Fibroblast of skin of left quadriceps (primary cell): Measurements from ENCODE around the gene GDPD5.

ENCODE experiments used
- DNase-seq, 2 experiments: peaks; one replicate each; pipeline ENCODE4 v3.0.0-alpha.2; 2013; ENCODE audit warnings: low read depth in 2 of 2

The GDPD5 gene

DNA sequence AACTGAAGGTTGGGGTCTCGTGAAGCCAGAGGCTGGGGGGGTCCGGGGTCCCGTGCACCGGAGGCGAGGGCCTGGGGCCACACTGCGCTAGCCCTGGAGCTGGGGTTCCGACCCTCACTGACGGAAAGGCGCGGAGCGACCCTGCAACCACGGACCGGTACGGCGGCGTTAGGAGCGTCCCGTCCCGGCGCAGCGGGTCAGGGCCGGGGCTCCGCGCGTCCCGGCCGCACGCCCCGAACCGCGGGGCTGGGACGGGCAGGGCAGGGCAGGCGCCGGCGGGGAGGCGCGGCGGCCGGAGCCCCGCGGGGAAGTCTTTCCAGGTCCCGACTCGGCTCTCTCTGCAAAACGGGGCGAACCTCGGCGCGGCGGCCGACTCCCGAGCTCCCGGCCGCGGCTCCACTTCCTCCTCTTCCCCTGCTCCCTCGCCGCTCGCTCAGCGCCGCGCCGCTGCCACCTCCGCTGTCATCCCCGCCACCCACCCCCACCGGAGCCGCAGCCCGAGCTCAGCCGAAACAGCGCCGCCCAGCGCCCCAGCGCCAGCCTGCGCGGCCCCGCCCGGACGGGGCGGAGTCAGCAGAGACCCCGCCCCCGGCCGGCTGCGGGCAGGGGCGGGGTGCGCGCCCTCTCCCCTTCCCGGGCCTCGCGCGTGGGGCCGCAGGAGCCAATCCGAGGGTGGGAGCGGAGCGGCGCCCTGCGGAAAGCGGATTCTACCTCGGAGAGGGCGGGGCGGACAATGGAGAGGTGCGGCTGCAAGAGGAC lies at the start of gene GDPD5:
Gene GDPD5 (minus strand): TSS at position 509 of the 759 bp plus-strand sequence. CDS start 48,206 bp downstream, outside the sequence.
- peak; percentile 58 to 63 for DNase-seq

- DNase-seq, result no peak
Measured at GRCh38 chr11:75574698-75575602, 49.2 kb upstream of the GDPD5 start.

GRCh38 chr11:75572744-75573143 lies 47.0 kb upstream of the GDPD5 start:
- no peak for DNase-seq

DNA sequence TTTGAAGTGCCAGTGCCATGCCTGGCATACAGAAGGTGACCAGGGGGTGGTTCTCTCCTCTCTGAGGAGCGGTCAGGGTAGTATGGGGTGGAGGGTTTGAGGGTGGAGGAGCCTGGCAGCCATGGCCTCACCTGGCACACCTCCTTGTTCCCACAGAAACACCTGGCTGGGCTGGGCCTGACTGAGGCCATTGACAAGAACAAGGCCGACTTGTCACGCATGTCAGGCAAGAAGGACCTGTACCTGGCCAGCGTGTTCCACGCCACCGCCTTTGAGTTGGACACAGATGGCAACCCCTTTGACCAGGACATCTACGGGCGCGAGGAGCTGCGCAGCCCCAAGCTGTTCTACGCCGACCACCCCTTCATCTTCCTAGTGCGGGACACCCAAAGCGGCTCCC lies 45.9 kb upstream of the GDPD5 start:
- no peak for DNase-seq

GRCh38 chr11:75570559-75571139 lies 44.9 kb upstream of the GDPD5 start:
- DNase-seq, result no peak

GRCh38 chr11:75568616-75569219 lies 43.0 kb upstream of the GDPD5 start:
- no peak for DNase-seq

- DNase-seq, result no peak
Measured at GRCh38 chr11:75567971-75568370, 42.2 kb upstream of the GDPD5 start.

DNA sequence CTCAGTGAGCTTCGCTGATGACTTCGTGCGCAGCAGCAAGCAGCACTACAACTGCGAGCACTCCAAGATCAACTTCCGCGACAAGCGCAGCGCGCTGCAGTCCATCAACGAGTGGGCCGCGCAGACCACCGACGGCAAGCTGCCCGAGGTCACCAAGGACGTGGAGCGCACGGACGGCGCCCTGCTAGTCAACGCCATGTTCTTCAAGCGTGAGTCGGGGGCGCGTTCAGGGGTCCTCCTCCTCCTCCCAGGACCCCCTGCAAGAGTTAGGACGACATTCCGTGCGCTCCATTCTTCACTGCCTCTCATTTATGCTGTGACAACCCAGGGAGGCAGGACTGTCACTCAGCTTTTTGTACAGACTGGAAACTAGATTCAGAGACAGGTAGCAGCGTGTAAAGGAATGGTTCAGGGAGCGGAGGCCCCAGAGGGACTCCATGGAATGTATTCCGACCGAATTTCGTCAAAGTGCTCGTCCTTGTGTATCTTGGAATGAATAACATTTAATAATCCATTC lies 41.1 kb upstream of the GDPD5 start:
- DNase-seq, result no peak

DNA sequence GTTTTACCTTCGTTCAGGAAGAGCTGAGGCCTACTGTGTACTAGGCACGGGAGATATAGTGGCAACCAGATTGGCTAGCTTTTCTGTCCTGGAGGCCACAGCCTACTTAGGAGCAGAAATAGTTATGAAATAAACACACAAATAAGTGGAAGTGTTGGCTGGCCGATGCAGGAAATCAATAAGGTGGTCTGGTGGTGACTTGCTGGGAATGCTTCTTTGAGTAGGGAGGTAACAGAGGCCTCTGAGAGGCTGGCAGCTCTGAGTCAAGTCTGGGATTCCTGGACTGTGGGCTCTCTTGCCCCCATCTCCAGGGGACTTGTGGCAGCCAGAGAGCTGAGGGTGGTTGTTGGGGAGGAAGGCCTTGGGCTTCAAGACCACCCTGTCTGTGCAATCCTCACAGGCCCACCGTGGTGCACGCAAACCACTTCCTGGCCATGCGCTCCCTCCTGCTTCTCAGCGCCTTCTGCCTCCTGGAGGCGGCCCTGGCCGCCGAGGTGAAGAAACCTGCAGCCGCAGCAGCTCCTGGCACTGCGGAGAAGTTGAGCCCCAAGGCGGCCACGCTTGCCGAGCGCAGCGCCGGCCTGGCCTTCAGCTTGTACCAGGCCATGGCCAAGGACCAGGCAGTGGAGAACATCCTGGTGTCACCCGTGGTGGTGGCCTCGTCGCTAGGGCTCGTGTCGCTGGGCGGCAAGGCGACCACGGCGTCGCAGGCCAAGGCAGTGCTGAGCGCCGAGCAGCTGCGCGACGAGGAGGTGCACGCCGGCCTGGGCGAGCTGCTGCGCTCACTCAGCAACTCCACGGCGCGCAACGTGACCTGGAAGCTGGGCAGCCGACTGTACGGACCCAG lies 40.4 kb upstream of the GDPD5 start:
- no peak for DNase-seq

GRCh38 chr11:75565221-75565814 lies 39.6 kb upstream of the GDPD5 start:
- no peak for DNase-seq

DNA sequence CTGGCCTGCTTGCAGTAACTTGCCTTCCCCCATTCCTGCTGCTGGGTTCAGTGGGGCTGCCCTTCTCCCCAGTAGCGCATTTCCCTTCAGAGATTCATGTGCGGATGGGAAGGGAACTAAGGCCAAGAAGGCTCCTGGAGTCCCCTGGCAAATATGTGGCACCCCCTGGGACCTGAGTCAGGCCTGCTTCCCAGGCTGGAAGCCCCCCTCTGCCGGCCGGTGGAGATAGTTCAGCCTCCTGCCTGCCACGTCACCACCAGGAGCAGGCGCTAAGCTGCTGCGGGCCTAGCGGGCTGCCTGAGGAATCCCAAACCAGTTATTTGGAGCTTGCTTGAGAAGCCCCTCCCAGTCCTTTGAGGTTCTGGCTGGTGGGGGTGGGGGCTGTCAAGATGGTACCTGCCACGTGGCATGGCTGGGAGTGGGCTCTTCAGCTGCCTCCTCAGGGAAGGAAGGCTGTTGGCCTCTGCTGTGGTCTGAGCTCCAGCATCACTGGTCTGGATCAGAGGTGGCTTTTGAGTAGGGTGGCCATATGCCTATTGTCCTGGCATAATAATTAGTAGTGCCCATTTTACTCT lies 38.3 kb upstream of the GDPD5 start:
- peak; percentile 81 for DNase-seq

GRCh38 chr11:75563501-75563977 lies 37.8 kb upstream of the GDPD5 start:
- no peak for DNase-seq

GRCh38 chr11:75562836-75563484 lies 37.2 kb upstream of the GDPD5 start:
- peak in 1 of 2 experiments; percentile 34 for DNase-seq

GRCh38 chr11:75562048-75562835 lies 36.5 kb upstream of the GDPD5 start, which contains the start of gene SERPINH1:
TSS of gene SERPINH1 (plus strand) at chr11:75562253. CDS start at chr11:75566350, 4,097 bp downstream.
- DNase-seq, result peak; percentile 89 to 92

DNA sequence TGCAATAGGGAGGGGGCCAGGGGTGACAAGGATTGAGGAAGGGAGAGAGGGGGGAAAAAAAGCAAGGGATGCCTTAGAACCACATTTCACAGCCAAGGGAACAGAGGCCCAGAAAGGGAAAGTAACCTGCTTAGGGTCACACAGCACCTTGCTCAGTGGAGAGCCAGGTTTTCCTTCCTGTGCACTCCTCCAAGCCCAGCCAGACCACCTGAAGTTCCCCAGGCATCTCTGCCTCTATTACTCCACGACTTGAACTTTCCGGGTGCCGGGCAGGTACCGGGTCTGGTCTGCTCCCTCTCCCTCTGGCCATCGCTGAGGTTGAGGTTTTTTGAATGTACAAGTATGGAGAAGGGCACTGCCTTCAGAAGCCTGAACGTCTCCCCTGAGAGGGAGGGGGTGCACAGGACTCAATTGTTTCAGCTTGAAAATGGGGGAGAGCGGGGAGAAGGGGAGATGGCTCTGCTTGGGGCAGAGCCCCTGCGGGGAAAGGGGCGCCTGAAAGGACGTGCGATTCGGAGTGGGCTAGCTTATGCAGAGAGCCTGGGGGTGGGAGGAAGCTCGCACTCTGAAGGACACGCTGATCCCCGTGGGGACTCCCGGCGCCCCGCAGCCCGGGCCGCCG lies 35.8 kb upstream of the GDPD5 start:
- no peak for DNase-seq

GRCh38 chr11:75560644-75561043 lies 34.9 kb upstream of the GDPD5 start:
- DNase-seq, result no peak

GRCh38 chr11:75558939-75559843 lies 33.5 kb upstream of the GDPD5 start:
- peak; percentile 88 to 90 for DNase-seq
